CD4-positive, alpha-beta T cell treated with Interleukin-17A for 4 hours (primary cell): ENCODE results near the gene MYH6.
A peak's percentile ranks its signal among the peaks of the same experiment; 100 is the strongest.

ENCODE experiments used
- DNase-seq: peaks from one replicate; pipeline ENCODE4 v3.0.0-alpha.2; 2020; ENCODE audit warnings: mixed read lengths

Gene MYH6

GRCh38 chr14:23353433-23353780 lies 54.7 kb downstream of the MYH6 start:
- DNase-seq: no peak

DNA sequence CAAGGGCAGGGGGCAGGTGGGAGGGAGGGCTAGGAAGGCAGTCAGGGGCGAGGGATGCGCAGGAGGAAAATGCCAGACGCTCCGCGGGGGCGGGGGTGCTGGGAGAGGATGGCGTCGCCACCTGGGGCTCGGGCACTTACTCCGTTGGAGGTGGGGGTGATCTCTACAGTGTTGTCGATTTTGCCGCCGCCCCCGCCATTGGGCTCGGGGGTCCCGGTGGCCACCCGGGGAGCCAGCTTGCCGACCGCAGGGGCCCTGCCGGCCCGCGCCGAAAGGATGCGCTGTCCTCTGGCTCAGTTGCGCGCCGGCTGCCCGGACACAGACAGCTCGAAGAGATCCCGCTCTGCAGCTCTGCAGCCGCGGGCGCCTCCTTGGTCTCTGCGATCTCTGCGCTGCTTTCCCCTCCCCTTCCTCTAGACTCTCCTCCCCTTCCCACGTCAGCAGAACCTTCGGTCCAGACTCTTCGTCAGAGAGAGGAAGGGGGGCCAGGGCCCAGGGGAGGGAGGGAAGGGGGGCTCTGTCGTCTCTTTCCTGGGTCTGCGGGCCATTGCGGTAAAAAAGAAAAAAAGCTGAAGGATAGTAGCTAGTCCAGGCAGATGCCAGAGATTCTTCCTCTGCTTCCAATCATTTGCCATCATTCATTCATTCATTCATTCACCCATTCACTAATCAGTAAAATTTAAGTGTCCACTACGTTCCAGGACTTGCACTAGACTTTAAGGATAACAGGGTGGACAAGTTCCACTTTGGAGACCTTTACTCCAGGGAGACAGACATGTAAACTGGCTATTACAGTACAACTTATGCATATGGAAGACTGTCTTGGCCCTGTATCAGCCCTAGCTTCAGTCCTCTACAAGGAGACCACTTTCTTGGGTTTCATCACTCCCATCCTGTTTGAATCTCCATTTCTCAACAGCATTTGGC lies 55.3 kb downstream of the MYH6 start, which contains the start of gene SLC22A17:
Gene SLC22A17, minus strand, starts transcription at position 382 of the 927 bp plus-strand sequence.
- peak; percentile 75 for DNase-seq

- DNase-seq: peak; percentile 17
Measured at GRCh38 chr14:23351681-23352505, 56.2 kb downstream of the MYH6 start.

- no peak for DNase-seq
Measured at GRCh38 chr14:23349156-23349845, 58.8 kb downstream of the MYH6 start.

DNA sequence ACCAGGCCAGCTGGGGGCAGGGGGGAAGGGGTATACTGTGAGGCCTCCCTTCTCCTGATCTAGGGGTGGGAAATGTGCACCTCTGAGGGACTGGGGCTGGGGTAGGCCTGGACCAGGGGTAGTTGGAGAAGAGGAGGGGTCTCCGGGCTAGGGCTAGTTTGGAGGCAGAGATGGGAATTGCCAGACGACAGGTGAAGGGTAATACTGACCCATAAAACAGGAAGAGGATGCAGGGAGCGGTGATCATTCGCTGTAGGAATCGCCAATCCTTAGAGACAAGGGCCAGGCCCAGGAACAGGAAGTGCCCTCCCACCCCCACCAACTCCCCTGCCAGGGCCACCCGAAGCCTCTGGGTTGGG lies 59.8 kb downstream of the MYH6 start:
- DNase-seq: no peak

- DNase-seq: no peak
Measured at GRCh38 chr14:23347406-23348296, 60.4 kb downstream of the MYH6 start.

DNA sequence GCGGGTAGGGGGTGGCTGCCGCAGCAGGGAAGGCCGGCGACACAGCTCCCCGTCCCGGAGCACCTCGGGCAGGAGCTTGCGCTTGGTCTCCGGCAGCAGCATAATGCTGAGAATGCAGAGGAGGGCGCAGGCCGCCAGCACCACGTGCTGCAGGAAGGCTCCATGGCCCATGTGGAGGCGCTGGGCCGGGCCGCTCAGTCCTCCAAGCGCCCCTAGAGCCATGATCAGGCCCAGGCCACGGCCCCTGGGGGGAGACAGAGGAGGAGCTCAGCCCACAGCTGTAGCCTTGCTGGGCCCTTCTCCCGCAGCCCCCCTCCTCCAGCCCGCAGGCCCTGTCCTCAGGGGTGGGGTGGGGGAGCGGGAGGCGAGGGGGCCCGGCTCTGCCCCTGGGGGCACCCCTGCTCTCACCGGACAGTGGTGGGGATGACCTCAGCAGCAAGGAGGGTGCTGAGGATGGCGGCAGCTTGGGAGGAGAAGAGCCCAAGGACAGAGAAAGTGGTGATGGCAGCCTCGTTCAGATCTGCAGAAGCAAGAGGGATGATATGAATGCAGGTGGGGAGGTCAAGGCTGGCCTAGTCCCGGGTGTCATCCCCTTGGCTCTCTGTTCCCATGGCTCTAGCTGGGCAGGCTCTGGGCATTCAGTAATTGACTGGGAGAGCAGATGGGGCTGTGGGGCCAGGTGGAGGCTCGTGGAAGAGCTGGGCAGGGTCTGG lies 61.2 kb downstream of the MYH6 start:
- DNase-seq: no peak

DNA sequence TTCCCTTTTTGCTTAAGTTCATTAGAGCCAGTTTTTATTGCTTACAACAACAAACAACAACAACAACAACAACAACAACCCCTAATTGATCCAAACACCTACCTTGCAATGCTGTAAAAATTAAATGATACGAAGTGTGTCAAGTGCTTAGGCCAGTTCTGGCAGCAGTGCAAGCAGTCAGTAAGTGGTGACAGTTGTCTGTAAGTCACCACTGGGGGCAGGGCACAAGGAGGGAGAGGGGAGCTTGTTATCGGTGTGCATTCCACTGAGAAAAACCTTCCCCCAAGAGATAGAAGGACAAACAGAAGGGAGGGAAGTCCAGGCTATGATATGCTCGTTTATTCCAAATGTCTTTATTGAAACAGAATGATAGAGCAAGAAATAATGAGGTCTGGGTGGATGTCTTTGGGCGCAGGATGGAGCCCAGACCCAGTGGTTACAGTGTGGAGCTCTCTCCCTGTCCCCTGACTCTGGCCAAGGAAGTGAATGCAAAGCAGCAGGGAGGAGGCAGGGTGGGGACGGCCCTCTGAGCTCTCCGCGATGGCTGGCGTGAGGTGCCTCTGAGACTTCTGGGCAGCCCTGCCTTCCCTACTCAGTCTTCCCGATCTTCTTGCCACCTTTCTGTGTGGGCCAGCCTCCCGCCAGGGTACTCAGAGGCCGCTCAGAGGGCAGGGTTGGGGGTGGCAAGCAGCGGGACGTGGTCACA lies 61.9 kb downstream of the MYH6 start:
- DNase-seq: no peak

- no peak for DNase-seq
Measured at GRCh38 chr14:23344481-23344880, 63.6 kb downstream of the MYH6 start.

GRCh38 chr14:23339506-23340268 lies 68.4 kb downstream of the MYH6 start:
- no peak for DNase-seq

- DNase-seq: no peak
Measured at GRCh38 chr14:23335623-23336022, 72.5 kb downstream of the MYH6 start.
